ENCODE results near the gene AEBP2. TPM values are rescaled to one million over a fixed set of nuclear protein-coding genes. Genes with fewer than 3 reads are reported as not detected.

Gene AEBP2
- total RNA-seq, 2 donors from 2014 or later = 37.8 to 78.4 TPM

DNA sequence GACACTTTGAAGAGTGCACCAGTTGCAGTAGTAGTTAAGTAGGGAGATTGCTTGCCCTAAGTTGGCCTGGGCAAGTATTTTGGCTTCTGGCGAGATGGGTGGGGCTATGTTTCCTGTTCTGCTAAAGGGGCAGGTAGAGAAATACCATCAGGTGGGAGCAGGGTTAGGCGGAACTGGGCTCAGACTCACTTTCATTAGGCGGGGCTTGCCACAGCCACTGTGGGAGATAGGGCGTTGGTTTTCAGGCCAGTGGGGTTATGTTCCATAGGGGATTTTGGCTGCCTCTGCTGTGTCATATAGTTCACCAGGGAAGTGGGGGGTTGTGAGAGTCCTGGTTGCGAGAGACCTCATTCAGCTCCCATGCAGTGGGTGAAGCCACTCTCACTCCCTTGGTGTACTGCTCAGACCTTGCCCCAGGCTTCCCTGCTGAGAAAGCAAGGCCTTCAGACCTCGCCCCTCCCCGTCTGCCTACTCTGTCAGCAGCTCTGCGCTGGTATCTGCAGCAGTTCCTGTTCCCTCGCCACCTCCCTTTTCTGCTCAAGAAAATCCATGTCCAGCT is 43.3 kb downstream of the AEBP2 start:
- Mint-ChIP-seq H3K9me3 (peaks cover 22% of the 10 kb centered on the region), H3K27ac (peak overlapping the region; percentile 12), H3K27me3 (ENCODE audit: insufficient read depth) (no peaks in the 10 kb centered on the region), H3K4me3 (no peak overlapping the region), H3K4me1 (peaks cover 22% of the 10 kb centered on the region), H3K36me3 (ENCODE audit: low read depth) (peaks cover 75% of the 10 kb centered on the region)
- 87 to 93% methylated on average over 8 to 9 of the region's 9 CpGs for WGBS, 2 experiments (ENCODE audit: insufficient coverage in 1 of 2, insufficient read length in 1 of 2)
- no peaks in the 10 kb centered on the region for H3K4me1 ChIP-seq (ENCODE audit: control insufficient read depth, insufficient read depth, low read length)
- H3K27ac ChIP-seq (ENCODE audit: low read depth, low read length) = no peak overlapping the region
- no peak overlapping the region for H3K9ac ChIP-seq (ENCODE audit: extremely low read depth, low read length, poor library complexity, severe bottlenecking)
- peaks cover 29% of the 10 kb centered on the region for H3K9me3 ChIP-seq (ENCODE audit: control insufficient read depth, low read length)
- peaks cover 54% of the 10 kb centered on the region for H3K36me3 ChIP-seq (ENCODE audit: control insufficient read depth, insufficient read depth, low read length)
- peak; percentile 83 for DNase-seq
- TF ChIP-seq, protein P1, sequence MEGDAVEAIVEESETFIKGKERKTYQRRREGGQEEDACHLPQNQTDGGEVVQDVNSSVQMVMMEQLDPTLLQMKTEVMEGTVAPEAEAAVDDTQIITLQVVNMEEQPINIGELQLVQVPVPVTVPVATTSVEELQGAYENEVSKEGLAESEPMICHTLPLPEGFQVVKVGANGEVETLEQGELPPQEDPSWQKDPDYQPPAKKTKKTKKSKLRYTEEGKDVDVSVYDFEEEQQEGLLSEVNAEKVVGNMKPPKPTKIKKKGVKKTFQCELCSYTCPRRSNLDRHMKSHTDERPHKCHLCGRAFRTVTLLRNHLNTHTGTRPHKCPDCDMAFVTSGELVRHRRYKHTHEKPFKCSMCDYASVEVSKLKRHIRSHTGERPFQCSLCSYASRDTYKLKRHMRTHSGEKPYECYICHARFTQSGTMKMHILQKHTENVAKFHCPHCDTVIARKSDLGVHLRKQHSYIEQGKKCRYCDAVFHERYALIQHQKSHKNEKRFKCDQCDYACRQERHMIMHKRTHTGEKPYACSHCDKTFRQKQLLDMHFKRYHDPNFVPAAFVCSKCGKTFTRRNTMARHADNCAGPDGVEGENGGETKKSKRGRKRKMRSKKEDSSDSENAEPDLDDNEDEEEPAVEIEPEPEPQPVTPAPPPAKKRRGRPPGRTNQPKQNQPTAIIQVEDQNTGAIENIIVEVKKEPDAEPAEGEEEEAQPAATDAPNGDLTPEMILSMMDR (conservative IDR thresholded peaks at IDR 0.05) = no peak
- H3K27me3 ChIP-seq (ENCODE audit: control insufficient read depth, insufficient read depth, low read length, poor library complexity, severe bottlenecking) = no peaks in the 10 kb centered on the region
- H3K4me3 ChIP-seq (ENCODE audit: low read length) = no peak overlapping the region

GRCh38 chr12:19483727-19484126 is 44.4 kb downstream of the AEBP2 start:
- Mint-ChIP-seq H3K36me3 (ENCODE audit: low read depth) (peaks cover 72% of the 10 kb centered on the region), H3K27me3 (ENCODE audit: insufficient read depth) (no peaks in the 10 kb centered on the region), H3K4me1 (peaks cover 19% of the 10 kb centered on the region), H3K4me3 (no peak overlapping the region), H3K9me3 (peaks cover 19% of the 10 kb centered on the region), H3K27ac (peak overlapping the region; percentile 6)
- H3K4me3 ChIP-seq (ENCODE audit: low read length) = no peak overlapping the region
- no peak overlapping the region for H3K9ac ChIP-seq (ENCODE audit: extremely low read depth, low read length, poor library complexity, severe bottlenecking)
- no peak overlapping the region for H3K27ac ChIP-seq (ENCODE audit: low read depth, low read length)
- H3K36me3 ChIP-seq (ENCODE audit: control insufficient read depth, insufficient read depth, low read length) = peaks cover 44% of the 10 kb centered on the region
- no peaks in the 10 kb centered on the region for H3K27me3 ChIP-seq (ENCODE audit: control insufficient read depth, insufficient read depth, low read length, poor library complexity, severe bottlenecking)
- WGBS, 2 experiments (ENCODE audit: insufficient coverage in 1 of 2, insufficient read length in 1 of 2) = 92 to 100% methylated on average over 3 to 4 of the region's 4 CpGs
- DNase-seq = no peak
- H3K4me1 ChIP-seq (ENCODE audit: control insufficient read depth, insufficient read depth, low read length) = no peaks in the 10 kb centered on the region
- peaks cover 19% of the 10 kb centered on the region for H3K9me3 ChIP-seq (ENCODE audit: control insufficient read depth, low read length)
- TF ChIP-seq, protein P1 (conservative IDR thresholded peaks at IDR 0.05) = no peak

DNA sequence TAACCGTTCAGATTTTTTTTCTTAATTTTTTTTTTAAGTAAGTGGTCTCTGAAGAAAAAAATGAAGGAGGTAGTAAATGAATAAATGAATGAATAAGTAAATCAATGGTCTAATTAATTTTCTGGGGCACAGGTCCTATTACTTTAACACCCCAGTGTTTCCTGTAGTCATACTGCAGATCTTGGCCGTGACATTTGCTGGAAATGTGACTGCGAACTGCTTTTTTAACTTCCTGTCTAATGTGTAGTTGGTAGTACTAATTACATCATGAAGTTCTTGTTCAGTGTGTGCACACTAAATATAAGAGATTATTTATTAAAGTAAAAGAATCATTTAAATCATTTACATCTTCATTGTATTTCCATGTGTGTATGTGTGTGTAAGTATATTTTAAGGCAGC is 45.4 kb downstream of the AEBP2 start:
- WGBS, 2 experiments (ENCODE audit: insufficient coverage in 1 of 2, insufficient read length in 1 of 2) = 92% methylated on average over 2 to 3 of the region's 3 CpGs
- Histone ChIP-seq H3K36me3 (ENCODE audit: control insufficient read depth, insufficient read depth, low read length) (peaks cover 34% of the 10 kb centered on the region), H3K27ac (ENCODE audit: low read depth, low read length) (no peak overlapping the region), H3K4me1 (ENCODE audit: control insufficient read depth, insufficient read depth, low read length) (no peaks in the 10 kb centered on the region), H3K27me3 (ENCODE audit: control insufficient read depth, insufficient read depth, low read length, poor library complexity, severe bottlenecking) (no peaks in the 10 kb centered on the region), H3K4me3 (ENCODE audit: low read length) (no peak overlapping the region), H3K9ac (ENCODE audit: extremely low read depth, low read length, poor library complexity, severe bottlenecking) (no peak overlapping the region), H3K9me3 (ENCODE audit: control insufficient read depth, low read length) (peaks cover 11% of the 10 kb centered on the region)
- peaks cover 19% of the 10 kb centered on the region for H3K4me1 Mint-ChIP-seq
- no peak overlapping the region for H3K4me3 Mint-ChIP-seq
- H3K9me3 Mint-ChIP-seq = peaks cover 12% of the 10 kb centered on the region
- no peaks in the 10 kb centered on the region for H3K27me3 Mint-ChIP-seq (ENCODE audit: insufficient read depth)
- H3K27ac Mint-ChIP-seq = no peak overlapping the region
- no peak for DNase-seq
- peaks cover 71% of the 10 kb centered on the region for H3K36me3 Mint-ChIP-seq (ENCODE audit: low read depth)
- TF ChIP-seq, protein P1 (conservative IDR thresholded peaks at IDR 0.05) = no peak

Measured in endodermal cell (in vitro differentiated cells).